Neural progenitor cell (in vitro differentiated cells): ENCODE data around the gene RASSF3.

ENCODE experiments used
- CTCF ChIP-seq: fragments of 200-600 bp; sonication (generic); IDR thresholded peaks from 2 replicates; pipeline ENCODE4 v1.5.1; 2017; ENCODE audit warnings: antibody characterized with exemption, mild to moderate bottlenecking
- EZH2 ChIP-seq: fragments of 200-600 bp; sonication (generic); IDR thresholded peaks from 2 replicates; pipeline ENCODE4 v1.6.1; 2017; ENCODE audit warnings: antibody characterized with exemption, mild to moderate bottlenecking, moderate library complexity

DNA sequence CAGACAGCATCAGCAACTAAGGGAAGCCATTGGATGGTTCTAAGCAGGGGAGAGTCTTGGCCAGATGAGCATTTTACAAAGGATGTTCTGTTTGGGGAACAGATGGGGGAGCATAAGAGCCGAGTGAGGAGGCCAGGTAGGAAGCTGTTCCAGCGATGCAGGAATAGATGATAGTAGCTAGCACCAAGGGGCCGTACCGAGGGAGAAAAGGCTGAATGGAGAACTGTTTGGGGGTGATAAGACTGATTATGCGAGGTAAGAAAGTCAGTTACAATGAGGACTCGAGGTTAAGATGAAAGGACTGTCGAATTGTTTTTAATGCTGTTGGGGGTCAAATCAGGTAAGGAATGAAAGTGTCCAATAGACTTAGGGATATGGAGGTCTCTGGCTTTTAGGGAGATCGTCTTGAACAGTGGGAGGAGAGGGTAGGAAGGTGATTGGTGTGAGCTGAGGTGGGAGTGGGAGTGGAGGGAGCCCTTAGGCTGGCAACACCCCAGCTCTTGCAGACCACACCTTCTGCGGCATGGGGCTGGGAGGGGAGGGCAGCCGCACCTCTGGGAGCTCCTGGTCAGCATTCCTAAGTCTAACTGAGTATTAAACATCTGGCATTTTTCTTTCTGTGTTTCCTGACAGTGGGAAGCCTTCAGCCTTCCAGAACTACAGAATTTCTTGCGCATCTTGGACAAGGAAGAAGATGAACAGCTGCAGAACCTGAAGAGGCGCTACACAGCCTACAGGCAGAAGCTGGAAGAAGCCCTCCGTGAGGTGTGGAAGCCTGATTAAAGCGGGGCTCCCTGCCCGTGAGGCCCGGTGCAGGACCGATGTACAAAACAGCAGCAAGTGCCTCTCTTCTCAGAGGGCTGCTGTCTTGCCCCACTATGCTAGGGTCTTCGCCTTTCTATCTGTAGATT, 84.1 kb downstream of the RASSF3 start:
- TF ChIP-seq CTCF (no peak), EZH2 (no peak)
